ENCODE data around the gene NCOR1.

NCOR1 gene

DNA sequence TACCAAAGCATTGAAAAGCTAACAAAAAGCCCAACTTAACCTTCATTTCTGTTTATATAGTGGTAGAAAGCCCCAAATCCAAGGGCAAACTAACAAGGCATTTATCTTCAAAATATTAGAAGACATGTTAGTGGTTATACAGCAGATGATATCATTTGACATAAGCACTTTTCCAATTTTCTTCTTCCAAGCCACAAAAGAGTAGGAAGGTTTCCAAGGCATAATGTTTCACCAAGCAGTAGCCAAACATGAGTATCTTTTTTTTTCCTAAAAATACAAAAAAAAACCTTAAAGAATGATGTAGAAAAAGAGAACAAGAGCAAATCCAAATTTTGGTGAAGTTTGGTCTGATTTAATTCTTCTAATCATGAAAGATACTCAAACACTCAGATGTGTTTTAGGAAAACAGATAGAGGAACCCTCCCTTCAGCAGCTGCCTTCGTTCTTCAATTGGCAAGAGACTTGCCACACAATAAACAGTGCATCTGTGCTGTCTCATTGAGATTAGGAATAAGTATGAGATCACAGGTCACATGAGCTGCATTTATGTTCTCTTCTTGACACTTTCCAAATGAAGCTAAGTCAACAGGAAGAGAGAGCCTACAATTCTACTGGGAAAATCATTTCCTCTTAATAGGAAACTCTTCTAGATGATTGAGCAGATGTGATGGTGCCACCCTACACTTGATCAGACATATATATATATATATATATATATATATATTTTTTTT is 109.0 kb downstream of the NCOR1 start:
- no peaks in the 10 kb centered on the region for H3K27me3 ChIP-seq (ENCODE audit: control insufficient read depth, insufficient read depth, low read length, poor library complexity, severe bottlenecking)
- H3K36me3 ChIP-seq (ENCODE audit: control insufficient read depth, insufficient read depth, low read length): no peaks in the 10 kb centered on the region

GRCh38 chr17:16104189-16104588 is 111.1 kb downstream of the NCOR1 start:
- Histone ChIP-seq H3K36me3 (ENCODE audit: control insufficient read depth, insufficient read depth, low read length) (no peaks in the 10 kb centered on the region), H3K9me3 (ENCODE audit: control insufficient read depth, low read length) (no peaks in the 10 kb centered on the region), H3K4me1 (ENCODE audit: control insufficient read depth, insufficient read depth, low read length) (no peaks in the 10 kb centered on the region), H3K27me3 (ENCODE audit: control insufficient read depth, insufficient read depth, low read length, poor library complexity, severe bottlenecking) (no peaks in the 10 kb centered on the region), H3K4me3 (ENCODE audit: insufficient read depth, low read depth, low read length) (no peak overlapping the region), H3K27ac (ENCODE audit: insufficient read depth, low read depth, low read length, poor library complexity, severe bottlenecking) (no peak overlapping the region)
- WGBS, 2 experiments: 89 to 95% methylated on average over 3 of the region's 4 CpGs

More for the DNA sequence above, 109.0 kb downstream of the NCOR1 start:
- 100% methylated on average over 1 of the region's 1 CpG for WGBS, 2 experiments
- Histone ChIP-seq H3K4me3 (ENCODE audit: insufficient read depth, low read depth, low read length) (no peak overlapping the region), H3K27ac (ENCODE audit: insufficient read depth, low read depth, low read length, poor library complexity, severe bottlenecking) (no peak overlapping the region), H3K9me3 (ENCODE audit: control insufficient read depth, low read length) (no peaks in the 10 kb centered on the region), H3K4me1 (ENCODE audit: control insufficient read depth, insufficient read depth, low read length) (no peaks in the 10 kb centered on the region)

DNA sequence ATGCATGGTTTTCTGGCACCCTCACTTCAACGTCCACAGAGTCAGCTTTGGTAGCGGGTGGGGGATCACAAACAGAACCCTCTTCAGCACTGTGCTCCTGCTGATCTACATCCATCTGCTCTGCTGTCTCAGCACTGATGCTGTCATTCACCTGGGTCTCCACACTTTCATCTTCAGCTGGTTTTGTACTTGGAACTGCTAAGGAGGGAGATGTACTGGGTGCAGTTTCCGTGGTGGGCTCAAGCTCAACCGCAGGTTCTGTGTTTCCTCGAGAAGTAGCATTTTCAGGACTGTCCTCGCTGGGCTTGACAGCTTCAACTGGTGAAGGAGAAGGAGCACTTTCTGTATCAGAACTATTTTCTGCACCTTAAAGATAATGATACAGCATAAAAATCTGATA is 113.9 kb downstream of the NCOR1 start:
- Histone ChIP-seq H3K4me3 (ENCODE audit: insufficient read depth, low read depth, low read length) (no peak overlapping the region), H3K9me3 (ENCODE audit: control insufficient read depth, low read length) (no peaks in the 10 kb centered on the region), H3K4me1 (ENCODE audit: control insufficient read depth, insufficient read depth, low read length) (no peaks in the 10 kb centered on the region), H3K27ac (ENCODE audit: insufficient read depth, low read depth, low read length, poor library complexity, severe bottlenecking) (no peak overlapping the region), H3K36me3 (ENCODE audit: control insufficient read depth, insufficient read depth, low read length) (peaks cover 18% of the 10 kb centered on the region), H3K27me3 (ENCODE audit: control insufficient read depth, insufficient read depth, low read length, poor library complexity, severe bottlenecking) (no peaks in the 10 kb centered on the region)
- WGBS, 2 experiments: 97 to 98% methylated on average over 6 of the region's 6 CpGs

DNA sequence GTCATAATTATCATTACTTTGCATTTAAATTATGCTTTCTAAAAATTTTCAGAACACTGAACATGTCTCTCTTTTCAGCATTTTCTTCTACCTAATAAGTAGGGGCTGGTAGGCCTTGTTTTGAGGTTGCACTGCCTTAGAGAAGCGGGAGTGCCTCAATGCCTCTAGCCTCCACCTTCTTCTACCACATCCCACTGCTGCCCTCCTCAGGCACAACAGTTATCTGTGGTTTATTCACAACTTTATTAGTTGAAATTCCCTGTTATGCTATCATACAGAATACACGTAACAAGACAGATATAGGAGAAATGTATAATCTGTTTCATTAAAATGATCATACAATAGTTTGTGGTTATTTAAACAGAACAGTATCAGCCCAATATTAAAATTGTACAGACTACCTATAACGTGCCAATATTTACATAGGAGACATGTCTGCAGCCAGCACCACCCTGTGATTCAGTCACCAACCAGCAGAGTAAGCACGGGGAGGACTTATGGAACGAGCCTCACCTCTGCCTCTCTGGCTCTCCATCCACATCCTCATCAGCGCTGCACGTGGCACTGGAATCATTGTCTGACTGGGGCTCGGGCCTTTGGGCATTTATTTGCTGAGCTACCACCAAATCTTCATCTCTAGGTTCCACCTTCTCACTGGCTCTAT is 114.5 kb downstream of the NCOR1 start:
- Histone ChIP-seq H3K27me3 (ENCODE audit: control insufficient read depth, insufficient read depth, low read length, poor library complexity, severe bottlenecking) (no peaks in the 10 kb centered on the region), H3K36me3 (ENCODE audit: control insufficient read depth, insufficient read depth, low read length) (peaks cover 19% of the 10 kb centered on the region), H3K4me1 (ENCODE audit: control insufficient read depth, insufficient read depth, low read length) (no peaks in the 10 kb centered on the region), H3K4me3 (ENCODE audit: insufficient read depth, low read depth, low read length) (no peak overlapping the region), H3K27ac (ENCODE audit: insufficient read depth, low read depth, low read length, poor library complexity, severe bottlenecking) (no peak overlapping the region), H3K9me3 (ENCODE audit: control insufficient read depth, low read length) (no peaks in the 10 kb centered on the region)
- WGBS, 2 experiments: 92 to 93% methylated on average over 7 to 8 of the region's 8 CpGs

DNA sequence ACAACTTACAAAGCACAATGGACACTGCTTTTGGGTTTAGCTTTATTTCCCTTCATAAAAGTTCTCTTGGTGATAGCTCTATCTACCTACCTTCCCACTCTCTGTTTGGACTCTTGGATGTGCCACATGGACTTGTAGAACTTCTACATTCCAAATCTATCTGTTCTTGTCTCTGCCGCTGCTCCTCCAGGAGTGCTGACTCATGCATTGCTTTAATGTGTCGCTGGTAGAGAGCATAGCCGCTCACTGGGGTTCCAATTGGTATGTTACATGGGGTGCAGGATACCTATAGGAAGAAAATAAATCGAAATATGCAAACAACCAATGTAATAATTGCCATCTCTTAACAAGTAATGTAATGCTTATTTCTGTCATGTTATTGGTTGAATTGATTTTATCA is 123.6 kb downstream of the NCOR1 start:
- Histone ChIP-seq H3K9me3 (ENCODE audit: control insufficient read depth, low read length) (no peaks in the 10 kb centered on the region), H3K36me3 (ENCODE audit: control insufficient read depth, insufficient read depth, low read length) (peaks cover 5% of the 10 kb centered on the region), H3K27me3 (ENCODE audit: control insufficient read depth, insufficient read depth, low read length, poor library complexity, severe bottlenecking) (no peaks in the 10 kb centered on the region), H3K27ac (ENCODE audit: insufficient read depth, low read depth, low read length, poor library complexity, severe bottlenecking) (no peak overlapping the region), H3K4me3 (ENCODE audit: insufficient read depth, low read depth, low read length) (no peak overlapping the region), H3K4me1 (ENCODE audit: control insufficient read depth, insufficient read depth, low read length) (no peaks in the 10 kb centered on the region)
- WGBS, 2 experiments: 88 to 95% methylated on average over 3 to 4 of the region's 4 CpGs

- Histone ChIP-seq H3K36me3 (ENCODE audit: control insufficient read depth, insufficient read depth, low read length) (peaks cover 10% of the 10 kb centered on the region), H3K4me1 (ENCODE audit: control insufficient read depth, insufficient read depth, low read length) (no peaks in the 10 kb centered on the region), H3K4me3 (ENCODE audit: insufficient read depth, low read depth, low read length) (no peak overlapping the region), H3K27ac (ENCODE audit: insufficient read depth, low read depth, low read length, poor library complexity, severe bottlenecking) (no peak overlapping the region), H3K27me3 (ENCODE audit: control insufficient read depth, insufficient read depth, low read length, poor library complexity, severe bottlenecking) (no peaks in the 10 kb centered on the region), H3K9me3 (ENCODE audit: control insufficient read depth, low read length) (no peaks in the 10 kb centered on the region)
- 94 to 95% methylated on average over 10 of the region's 10 CpGs for WGBS, 2 experiments
Measured at GRCh38 chr17:16086957-16087356, 128.4 kb downstream of the NCOR1 start.

GRCh38 chr17:16085066-16085699 is 130.2 kb downstream of the NCOR1 start:
- H3K9me3 ChIP-seq (ENCODE audit: control insufficient read depth, low read length): no peaks in the 10 kb centered on the region
- no peak overlapping the region for H3K27ac ChIP-seq (ENCODE audit: insufficient read depth, low read depth, low read length, poor library complexity, severe bottlenecking)
- no peaks in the 10 kb centered on the region for H3K4me1 ChIP-seq (ENCODE audit: control insufficient read depth, insufficient read depth, low read length)
- H3K27me3 ChIP-seq (ENCODE audit: control insufficient read depth, insufficient read depth, low read length, poor library complexity, severe bottlenecking): no peaks in the 10 kb centered on the region
- 100% methylated on average over 1 of the region's 1 CpG for WGBS, 2 experiments
- H3K4me3 ChIP-seq (ENCODE audit: insufficient read depth, low read depth, low read length): no peak overlapping the region
- H3K36me3 ChIP-seq (ENCODE audit: control insufficient read depth, insufficient read depth, low read length): peaks cover 18% of the 10 kb centered on the region

GRCh38 chr17:16083223-16083622 is 132.1 kb downstream of the NCOR1 start:
- no peaks in the 10 kb centered on the region for H3K4me1 ChIP-seq (ENCODE audit: control insufficient read depth, insufficient read depth, low read length)
- H3K4me3 ChIP-seq (ENCODE audit: insufficient read depth, low read depth, low read length): no peak overlapping the region
- H3K27ac ChIP-seq (ENCODE audit: insufficient read depth, low read depth, low read length, poor library complexity, severe bottlenecking): no peak overlapping the region
- H3K27me3 ChIP-seq (ENCODE audit: control insufficient read depth, insufficient read depth, low read length, poor library complexity, severe bottlenecking): no peaks in the 10 kb centered on the region
- 98 to 100% methylated on average over 1 to 2 of the region's 3 CpGs for WGBS, 2 experiments
- no peaks in the 10 kb centered on the region for H3K9me3 ChIP-seq (ENCODE audit: control insufficient read depth, low read length)
- H3K36me3 ChIP-seq (ENCODE audit: control insufficient read depth, insufficient read depth, low read length): peaks cover 30% of the 10 kb centered on the region

- no peaks in the 10 kb centered on the region for H3K4me1 ChIP-seq (ENCODE audit: control insufficient read depth, insufficient read depth, low read length)
- H3K27ac ChIP-seq (ENCODE audit: insufficient read depth, low read depth, low read length, poor library complexity, severe bottlenecking): no peak overlapping the region
- H3K9me3 ChIP-seq (ENCODE audit: control insufficient read depth, low read length): no peaks in the 10 kb centered on the region
- no peak overlapping the region for H3K4me3 ChIP-seq (ENCODE audit: insufficient read depth, low read depth, low read length)
- H3K36me3 ChIP-seq (ENCODE audit: control insufficient read depth, insufficient read depth, low read length): peaks cover 36% of the 10 kb centered on the region
- H3K27me3 ChIP-seq (ENCODE audit: control insufficient read depth, insufficient read depth, low read length, poor library complexity, severe bottlenecking): no peaks in the 10 kb centered on the region
- 95 to 100% methylated on average over 1 of the region's 1 CpG for WGBS, 2 experiments
Measured at GRCh38 chr17:16081507-16082087, 133.7 kb downstream of the NCOR1 start.

DNA sequence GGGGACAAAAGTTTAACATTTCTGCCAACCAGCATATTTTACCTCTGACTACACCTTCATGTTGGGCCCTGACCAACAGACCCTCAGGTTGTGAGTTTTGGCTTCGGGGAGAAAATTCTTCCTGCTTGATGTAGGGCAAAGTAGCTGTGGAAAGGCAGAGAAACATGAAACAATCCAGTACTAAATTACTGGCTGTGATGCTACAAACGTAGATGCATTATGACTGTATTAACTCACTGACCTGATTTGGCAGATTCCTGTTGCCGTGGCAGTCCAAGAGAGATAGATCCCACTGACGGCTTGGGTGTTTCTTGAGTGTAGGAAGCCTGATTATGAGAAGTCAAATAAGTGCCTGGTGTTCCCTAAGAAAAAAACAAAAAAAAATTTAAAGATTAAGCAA is 135.0 kb downstream of the NCOR1 start:
- H3K36me3 ChIP-seq (ENCODE audit: control insufficient read depth, insufficient read depth, low read length): peaks cover 36% of the 10 kb centered on the region
- H3K27ac ChIP-seq (ENCODE audit: insufficient read depth, low read depth, low read length, poor library complexity, severe bottlenecking): no peak overlapping the region
- no peak overlapping the region for H3K4me3 ChIP-seq (ENCODE audit: insufficient read depth, low read depth, low read length)
- no peaks in the 10 kb centered on the region for H3K9me3 ChIP-seq (ENCODE audit: control insufficient read depth, low read length)
- H3K27me3 ChIP-seq (ENCODE audit: control insufficient read depth, insufficient read depth, low read length, poor library complexity, severe bottlenecking): no peaks in the 10 kb centered on the region
- WGBS, 2 experiments: 95 to 98% methylated on average over 4 of the region's 4 CpGs
- H3K4me1 ChIP-seq (ENCODE audit: control insufficient read depth, insufficient read depth, low read length): no peaks in the 10 kb centered on the region
